NCI-H1417 treated with DMSO at 0.1 percent for 48 hours (cell line): Measurements from ENCODE around the gene GLS2.
"Not testable (repeated sequence)": the region's sequence is repeated elsewhere in the genome, so short reads cannot be mapped to it uniquely, and the experiment has no call there.

ENCODE experiments used
- DNase-seq: peaks from one replicate; lab custom pipeline; 2025; lab: John Stamatoyannopoulos, UW

Gene GLS2

DNA sequence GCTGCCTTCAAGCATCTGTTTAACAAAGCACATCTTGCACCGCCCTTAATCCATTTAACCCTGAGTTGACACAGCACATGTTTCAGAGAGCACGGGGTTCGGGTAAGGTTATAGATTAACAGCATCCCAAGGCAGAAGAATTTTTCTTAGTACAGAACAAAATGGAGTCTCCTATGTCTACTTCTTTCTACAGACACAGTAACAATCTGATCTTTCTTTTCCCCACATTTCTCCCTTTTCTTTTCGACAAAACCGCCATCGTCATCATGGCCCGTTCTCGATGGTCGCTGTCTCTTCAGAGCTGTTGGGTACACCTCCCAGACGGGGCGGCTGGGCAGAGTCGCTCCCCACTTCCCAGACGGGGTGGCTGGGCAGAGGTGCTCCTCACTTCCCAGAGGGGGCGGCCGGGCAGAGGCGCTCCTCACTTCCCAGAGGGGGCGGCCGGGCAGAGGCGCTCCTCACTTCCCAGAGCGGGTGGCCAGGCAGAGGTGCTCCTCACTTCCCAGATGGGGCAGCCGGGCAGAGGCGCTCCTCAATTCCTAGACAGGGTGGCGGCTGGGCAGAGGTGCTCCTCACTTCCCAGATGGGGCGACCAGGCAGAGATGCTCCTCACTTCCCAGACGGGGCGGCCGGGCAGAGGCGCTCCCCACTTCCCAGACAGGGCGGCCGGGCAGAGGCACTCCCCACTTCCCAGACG lies 5.6 kb upstream of the GLS2 start:
- DNase-seq = not testable (repeated sequence)

DNA sequence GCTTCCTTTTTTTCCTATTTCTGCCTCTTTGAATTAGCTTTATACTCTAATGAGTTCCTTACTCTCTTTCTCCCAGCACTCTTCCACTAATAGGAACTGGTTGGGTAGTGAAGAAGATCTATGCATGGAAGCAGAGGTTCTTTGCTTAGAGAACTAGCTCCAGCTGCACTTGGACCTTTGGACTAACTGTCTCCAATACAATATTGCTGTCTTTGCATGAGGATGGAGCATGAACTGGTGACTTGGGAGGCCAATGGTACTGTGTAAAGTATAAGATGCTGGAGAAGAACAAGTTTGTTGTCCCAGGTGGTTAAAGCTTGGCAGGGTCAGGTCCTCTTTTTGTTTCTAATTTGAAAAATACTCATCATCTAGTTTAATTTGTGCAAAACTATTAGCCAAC lies 2.4 kb upstream of the GLS2 start:
- no peak for DNase-seq

DNA sequence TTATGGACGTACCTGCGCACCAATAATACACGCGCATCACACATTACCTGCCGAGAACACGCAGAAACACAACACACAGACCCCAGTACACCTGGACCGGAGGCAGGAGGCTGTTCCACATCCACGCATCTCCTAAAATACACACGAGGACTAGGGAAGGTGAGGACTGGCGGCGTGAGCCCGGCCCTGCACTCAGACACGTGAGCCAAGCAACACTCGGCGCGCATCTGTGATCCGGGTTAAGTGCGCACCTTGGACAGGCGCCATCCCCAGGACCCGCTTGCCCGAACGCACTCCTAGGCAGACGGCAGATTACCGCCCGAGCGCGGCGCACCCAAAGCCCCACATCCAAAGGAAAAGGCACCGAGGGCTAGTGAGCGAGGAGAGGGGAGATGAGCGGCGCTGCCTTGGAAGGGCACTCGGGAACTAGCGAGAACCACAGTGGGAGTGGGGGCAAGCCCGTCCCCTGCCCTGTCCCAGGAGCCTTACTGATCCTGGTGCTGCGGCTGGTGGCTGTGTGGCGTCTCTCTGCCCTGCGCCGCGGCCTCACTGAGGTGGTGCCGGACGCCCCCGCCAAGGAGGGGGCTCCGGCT lies 417 bp downstream of the GLS2 start:
- no peak for DNase-seq

DNA sequence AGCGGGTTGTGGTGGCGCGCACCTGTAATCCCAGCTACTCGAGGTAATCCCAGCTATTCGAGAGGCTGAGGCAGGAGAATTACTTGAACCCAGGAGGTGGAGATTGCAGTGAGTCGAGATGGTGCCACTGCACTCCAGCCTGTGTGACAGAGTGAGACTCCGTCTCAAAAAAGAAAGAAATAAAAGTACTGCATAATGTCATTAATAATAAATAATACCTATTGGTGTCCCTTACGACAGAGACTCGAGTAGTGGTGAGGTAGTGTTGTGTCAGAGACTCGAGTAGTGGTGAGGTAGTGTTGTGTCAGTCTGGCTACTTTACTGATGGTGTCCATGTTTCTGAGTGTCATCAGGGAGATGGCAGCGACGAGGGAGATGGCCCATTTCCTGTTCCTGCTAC lies 1.3 kb downstream of the GLS2 start:
- no peak for DNase-seq

DNA sequence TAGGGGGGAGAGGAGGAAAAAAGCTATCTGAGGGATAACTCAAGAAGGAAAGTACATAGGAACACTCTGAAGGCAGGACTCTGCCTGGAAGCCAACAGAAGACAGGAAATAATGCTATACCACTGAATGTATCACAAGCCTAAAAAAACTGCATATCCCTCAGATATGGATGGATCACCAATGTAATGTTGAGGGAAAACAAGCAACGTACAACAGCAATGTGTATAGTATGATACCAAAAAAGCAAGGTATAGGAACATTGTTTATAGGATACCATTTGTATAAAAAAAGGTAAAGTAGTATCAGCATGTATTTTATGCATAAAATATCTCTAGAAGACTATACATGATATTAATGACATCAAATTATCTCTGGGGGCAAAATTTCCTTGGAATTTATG lies 3.4 kb downstream of the GLS2 start:
- DNase-seq = no peak

DNA sequence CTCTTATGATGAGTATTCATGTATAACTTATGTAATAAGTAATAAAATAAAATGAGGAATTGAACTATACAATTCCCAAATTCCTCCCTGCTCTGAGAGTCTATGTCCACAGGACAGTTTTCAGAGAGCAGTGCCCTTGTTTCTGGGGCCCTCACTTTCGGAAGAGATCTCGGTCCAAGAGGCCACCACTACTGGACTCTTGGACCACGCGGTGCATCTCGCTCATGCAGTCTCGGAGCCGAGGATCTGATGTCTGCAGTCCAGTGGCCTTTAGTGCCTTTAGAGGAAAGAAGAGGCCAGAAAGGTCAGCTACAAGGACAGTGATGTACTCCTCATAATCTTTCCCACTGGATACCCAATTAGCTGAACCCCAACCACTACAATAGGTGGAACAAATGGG lies 8.3 kb downstream of the GLS2 start:
- no peak for DNase-seq

DNA sequence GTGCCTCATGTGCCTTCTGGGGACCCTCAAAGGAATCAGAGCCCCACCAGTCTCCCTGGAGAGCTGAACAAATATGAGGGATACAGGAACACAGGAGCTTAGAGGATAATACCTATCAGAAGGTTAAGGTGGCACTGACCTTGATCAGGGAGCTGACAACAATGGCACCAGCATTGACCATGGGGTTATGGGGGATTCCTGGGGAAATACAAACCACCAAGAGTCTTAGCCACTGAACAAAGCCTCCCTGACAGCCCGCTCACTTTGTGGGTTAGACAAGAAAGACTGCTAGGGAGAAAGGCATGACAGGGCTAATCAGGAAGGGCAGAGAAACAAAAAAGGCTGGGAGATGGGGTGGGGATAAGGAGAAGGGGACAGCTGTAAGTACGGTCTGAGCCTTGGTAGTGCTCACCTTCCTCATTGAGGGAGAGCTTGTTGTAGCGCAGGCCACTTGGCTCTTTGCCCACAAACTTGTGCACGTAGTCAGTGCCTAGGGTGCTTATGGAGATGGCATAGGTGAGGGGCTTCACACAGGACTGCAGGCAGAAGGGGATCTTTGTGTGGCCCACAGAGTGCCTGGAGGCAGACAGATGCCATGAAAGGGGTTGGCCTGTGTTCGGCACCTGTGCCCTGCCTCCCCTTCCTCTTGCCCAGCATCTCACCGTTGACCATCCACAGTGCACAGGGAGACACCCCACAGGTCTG lies 10.3 kb downstream of the GLS2 start:
- DNase-seq = no peak

DNA sequence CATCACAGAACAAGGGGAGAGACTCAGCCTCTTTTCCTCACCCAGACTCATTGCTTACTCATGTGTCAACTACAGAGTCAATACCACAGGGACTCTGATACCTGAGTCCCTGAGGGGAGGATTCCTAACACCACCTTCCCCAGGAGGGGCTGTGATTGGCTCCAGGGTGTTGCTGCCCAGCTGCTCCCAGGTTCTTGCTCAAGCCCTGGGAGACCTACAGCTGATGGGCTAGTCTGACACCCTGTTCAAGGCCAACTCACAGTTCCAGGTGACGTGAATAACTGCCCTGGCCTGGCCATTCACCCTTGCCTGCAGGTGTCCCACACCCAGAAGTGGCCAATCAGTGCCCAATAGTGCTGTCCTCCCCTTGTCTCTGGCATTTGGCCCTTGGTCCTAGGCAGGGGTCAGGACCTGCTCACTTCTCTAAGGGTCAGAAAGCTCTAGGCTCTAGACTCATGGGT lies 11.0 kb downstream of the GLS2 start:
- no peak for DNase-seq

DNA sequence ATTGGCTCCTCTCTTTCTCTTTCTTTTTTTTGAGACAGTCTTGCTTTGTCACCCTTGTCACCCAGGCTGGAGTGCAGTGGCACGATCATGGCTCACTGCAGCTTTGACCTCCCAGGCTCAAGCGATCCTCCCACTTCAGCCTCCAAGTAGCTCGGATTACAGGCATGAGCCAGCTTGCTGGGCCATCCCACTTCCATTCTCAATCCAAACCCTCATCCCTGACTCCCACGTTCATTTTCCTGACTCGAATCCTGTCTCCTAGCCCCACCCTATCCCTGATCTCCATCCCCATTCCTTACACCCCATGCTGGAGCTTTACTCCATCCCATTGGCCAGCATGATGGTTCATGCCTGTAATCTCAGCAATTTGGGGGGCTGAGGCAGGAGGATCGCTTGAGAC lies 11.8 kb downstream of the GLS2 start:
- no peak for DNase-seq

DNA sequence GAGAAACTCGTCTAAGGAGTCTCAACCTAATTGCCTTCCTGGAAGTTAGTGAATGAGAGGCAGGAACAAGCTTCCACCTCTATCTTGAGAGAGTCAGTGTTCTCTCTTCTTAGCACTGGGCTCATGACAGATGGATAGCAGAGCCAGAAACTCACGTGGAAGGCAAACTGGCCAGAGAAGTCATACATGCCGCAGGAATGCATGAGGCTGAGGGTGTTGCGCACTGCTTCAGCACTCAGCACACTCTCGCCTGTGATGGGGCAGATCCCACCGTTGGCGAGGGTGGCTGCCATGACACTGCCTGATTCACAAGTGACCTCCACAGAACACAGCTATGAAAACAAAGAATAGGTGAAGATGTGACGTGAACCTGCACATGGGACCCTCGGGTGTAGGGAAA lies 13.6 kb downstream of the GLS2 start:
- DNase-seq = no peak

DNA sequence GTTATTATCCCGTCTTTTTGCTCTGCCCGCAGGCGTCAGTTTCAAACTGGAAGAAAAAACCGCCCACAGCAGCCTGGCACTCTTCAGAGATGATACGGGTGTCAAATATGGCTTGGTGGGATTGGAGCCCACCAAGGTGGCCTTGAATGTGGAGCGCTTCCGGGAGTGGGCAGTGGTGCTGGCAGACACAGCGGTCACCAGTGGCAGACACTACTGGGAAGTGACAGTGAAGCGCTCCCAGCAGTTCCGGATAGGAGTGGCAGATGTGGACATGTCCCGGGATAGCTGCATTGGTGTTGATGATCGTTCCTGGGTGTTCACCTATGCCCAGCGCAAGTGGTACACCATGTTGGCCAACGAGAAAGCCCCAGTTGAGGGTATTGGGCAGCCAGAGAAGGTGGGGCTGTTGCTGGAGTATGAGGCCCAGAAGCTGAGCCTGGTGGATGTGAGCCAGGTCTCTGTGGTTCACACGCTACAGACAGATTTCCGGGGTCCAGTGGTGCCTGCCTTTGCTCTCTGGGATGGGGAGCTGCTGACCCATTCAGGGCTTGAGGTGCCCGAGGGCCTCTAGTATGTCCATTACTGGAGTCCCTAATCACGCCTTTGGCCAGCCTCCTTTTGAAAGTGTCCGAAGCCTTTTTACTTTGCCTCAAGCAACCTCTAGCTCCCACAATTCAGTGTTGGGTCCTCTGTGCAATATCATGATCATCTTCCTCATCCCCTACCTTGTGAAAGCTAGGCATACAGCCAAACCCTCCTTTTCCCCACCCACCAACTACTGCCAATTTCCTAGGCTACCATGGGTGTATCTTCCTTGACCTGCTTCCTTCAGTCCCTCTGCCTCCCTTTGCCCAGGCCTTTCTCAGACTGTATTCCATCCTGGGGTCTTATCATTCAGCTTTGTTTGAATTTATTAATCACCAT lies 18.7 kb downstream of the GLS2 start:
- no peak for DNase-seq

DNA sequence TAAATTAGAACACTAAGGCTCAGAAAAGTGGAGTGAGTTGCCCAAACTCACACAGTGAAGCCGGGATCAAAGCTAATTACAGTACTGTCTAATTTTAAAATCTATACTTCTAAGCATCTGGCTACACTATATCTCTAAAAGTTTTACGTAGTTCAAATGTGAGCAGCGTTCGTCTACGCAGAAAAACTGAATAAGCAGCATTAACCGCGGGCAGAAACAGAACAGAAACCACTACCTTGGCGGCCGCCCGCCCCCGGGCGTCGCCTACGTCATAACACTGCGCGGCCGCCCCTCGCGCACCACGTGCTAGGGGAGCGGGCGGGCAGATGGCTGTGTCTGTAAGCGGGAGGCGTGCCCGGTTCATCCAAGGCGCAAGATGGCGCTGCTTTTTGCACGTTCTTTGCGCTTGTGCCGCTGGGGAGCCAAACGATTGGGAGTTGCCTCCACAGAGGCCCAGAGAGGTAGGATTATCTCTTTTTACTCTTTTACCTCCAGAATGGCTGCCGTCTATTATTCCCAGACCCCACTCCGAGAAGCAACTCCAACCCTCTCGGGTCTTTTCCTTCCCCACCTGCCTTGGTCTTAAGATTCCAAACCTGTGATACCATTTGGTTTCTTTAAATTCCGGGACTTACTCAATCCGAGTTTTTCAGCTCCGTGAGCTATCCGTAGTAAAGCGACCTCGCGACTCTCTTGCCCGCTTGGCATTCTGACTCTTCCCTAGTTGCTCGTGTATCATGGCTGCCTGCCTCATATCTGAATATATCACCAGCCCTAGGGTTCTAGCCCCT lies 19.6 kb downstream of the GLS2 start, which contains the start of gene SPRYD4:
SPRYD4 (plus strand) TSS at position 363 of the 791 bp plus-strand sequence; CDS start at position 377, 14 bp downstream.
- DNase-seq = peak; percentile 79

DNA sequence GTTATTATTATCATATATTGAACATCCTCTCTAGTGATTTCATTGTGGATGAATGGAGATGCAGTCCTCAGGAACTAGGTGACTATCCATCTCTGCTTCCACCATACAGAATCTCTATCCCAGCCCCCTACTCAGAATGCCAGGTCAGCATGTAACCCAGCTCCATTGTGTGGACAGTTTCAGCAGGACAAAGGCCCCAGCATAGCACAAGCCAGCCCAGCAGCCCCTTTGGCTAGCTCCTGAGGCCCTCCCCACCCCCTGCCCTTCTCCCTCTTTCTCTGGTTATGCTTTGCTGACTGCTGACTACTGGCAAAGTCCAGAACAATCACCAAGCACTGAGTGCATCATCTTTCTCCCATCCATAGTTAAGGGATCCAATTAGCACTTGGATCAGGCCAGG lies 25.4 kb downstream of the GLS2 start:
- no peak for DNase-seq

DNA sequence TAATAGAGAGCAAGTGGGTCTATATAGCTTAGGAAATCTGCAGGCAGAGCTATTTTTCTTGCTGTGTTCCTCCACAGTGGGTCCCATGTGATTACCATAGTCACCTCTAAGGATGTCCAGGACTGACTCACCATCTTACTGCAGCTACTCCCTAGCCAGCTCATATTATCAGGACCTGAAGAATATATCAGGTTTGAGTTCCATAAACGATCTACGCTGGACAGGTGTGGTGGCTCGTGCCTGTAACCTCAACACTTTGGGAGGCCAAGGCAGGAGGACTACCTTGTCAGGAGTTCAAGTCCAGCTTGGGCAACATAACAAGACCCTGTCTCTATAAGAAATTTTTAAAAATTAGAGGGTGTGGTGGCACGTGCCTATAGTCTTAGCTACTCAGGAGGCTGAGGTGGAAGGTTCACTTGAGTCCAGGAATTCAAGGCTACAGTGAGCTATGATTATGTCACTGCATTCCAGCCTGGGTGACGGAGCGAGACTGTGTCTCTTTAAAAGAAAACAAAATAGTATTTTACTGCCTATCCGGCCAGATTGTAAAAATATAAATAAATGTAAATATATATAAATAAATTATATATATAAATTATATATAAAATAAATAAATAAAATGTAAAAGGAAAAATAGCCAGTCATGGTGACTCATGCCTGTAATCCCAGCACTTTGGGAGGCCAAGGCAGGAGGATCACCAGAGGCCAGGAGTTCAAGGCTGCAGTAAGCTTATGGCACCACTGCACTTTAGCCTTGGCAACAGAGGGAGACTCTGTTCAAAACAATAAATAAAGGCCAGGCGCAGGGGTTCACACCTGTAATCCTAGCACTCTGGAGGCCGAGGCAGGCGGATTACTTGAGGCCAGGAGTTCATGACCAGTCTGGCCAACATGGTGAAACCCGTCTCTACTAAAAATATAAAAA lies 26.5 kb downstream of the GLS2 start:
- no peak for DNase-seq

DNA sequence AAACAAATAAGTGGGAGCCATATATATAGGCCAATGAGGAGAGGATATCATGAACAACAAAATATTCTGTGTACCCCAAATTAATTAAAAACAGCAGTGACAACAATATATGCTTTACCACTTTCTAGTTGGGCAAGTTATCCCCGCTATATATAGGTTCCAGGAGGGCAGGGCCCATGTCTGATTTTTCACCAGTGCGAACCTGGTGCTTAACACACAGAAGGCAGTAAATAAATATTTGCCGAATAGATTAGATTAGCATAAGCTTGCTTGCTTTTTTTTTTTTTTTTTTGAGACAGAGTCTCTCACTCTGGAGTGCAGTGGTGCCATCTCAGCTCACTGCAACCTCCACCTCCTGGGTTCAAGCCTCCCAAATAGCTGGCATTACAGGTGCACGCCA lies 30.1 kb downstream of the GLS2 start:
- DNase-seq = no peak

DNA sequence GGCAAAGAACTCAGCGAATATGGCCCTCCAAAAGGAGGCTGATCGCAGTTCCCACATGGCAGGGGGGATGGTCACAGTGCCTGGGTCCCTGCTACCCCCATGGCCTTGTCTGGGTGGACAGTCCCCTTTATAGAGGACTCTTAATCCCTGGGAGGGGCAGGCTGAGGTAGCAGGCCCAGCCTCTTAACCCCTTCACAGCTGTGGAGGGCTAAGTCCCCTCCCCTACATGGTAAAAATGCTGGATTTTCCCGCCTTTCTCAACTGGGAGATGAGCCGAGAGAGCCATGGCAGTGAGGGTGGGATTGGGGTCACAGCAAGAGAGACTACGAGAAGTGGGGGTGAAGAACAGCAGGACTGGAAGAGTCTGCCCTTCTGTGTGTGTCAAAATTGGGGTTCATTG lies 33.4 kb downstream of the GLS2 start, which contains the start of gene MIP:
MIP (minus strand) TSS at position 101 of the 400 bp plus-strand sequence; CDS start at position 57, 44 bp downstream.
- no peak for DNase-seq

DNA sequence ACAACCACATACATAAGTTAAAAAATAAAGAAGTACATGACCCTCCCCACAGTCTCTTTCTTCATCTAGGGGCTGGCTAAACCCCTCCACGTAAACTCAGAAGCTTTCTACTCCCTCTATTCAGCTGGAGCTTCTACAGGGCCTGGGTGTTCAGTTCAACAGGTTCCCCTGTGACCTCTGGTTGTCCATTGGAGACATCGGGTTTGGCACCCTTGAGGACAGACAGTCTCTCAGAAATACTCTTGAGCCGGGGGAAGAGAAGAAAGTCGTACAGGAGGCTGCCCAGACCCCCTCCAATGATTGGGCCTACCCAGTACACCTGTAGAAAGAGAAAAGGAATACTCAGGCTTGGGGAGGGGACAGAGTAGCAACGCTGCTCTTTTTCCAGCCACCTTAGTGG lies 36.8 kb downstream of the GLS2 start:
- DNase-seq = no peak

DNA sequence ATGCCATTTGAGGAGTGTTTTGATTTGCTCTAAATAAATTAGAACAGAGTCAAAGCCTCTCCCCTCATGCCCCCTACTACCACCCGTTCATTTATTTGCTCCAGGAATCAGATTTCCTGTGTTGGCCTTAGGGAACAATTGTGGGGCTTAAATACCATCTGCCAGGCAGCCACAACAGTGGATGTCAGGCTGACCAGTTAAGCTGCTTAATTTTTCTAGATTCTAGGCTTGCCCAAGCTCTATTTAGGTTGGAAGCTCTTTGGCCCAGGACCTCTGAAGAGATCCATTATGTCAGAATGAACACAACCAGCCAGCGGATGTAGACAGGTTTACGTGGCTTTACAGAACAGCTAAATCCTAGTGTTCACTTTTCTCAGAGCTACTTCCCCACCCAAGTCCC lies 37.7 kb downstream of the GLS2 start:
- no peak for DNase-seq

DNA sequence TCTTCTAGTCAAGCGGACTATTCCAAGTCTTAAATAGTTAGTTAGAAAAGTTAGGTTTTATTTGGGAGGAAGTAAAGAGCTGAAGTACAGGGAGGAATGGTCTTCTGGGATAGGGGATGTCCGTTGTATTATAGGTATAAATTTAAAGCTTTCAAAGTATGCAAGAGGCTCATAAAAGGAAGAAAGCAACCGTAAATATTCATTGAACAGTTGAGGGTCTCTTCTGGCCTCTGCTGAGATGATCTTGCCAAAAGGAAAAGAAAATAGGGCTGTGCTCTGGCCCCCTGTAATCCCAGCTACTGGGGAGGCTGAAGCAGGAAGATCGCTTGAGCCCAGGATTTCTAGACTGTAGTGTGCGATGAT lies 38.4 kb downstream of the GLS2 start:
- DNase-seq = no peak
